Measurements from ENCODE around the gene ATN1. TPM values are rescaled to one million over a fixed set of nuclear protein-coding genes. Genes with fewer than 3 reads are reported as not detected.

The ATN1 gene
- total RNA-seq, 1 donor from 2014 or later, result 205 TPM

DNA sequence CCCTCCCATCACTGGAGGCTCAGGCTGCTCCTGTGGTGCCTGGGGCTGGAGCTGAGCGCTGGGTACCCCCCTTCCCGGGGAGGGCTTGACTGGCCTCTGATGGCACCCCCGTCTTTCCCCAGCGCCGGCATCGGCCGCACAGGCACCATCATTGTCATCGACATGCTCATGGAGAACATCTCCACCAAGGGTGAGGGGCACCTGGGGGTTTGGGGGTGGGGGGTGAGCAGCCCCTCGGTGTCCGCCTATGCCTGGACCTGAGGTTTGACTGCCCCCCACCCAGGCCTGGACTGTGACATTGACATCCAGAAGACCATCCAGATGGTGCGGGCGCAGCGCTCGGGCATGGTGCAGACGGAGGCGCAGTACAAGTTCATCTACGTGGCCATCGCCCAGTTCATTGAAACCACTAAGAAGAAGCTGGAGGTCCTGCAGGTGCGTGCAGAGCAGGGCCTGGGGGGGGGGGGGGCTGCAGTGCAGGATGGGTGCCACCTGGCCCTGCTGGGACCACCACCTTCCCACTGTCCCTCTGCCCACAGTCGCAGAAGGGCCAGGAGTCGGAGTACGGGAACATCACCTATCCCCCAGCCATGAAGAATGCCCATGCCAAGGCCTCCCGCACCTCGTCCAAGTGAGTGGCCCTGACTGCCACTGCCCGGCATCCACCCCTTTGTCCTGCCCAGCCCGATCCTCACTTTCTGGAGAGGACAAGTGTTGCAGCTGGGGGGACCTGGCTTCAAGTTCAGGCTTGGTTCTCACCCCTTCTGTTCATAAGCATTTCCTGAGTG, 32.2 kb downstream of the ATN1 start:
- Mint-ChIP-seq H3K27me3 (ENCODE audit: low read depth) (no peaks in the 10 kb centered on the region), H3K27ac (no peak overlapping the region), H3K4me3 (no peak overlapping the region), H3K4me1 (peaks cover 26% of the 10 kb centered on the region), H3K36me3 (no peaks in the 10 kb centered on the region), H3K9me3 (no peaks in the 10 kb centered on the region)
- TF ChIP-seq, protein P1, sequence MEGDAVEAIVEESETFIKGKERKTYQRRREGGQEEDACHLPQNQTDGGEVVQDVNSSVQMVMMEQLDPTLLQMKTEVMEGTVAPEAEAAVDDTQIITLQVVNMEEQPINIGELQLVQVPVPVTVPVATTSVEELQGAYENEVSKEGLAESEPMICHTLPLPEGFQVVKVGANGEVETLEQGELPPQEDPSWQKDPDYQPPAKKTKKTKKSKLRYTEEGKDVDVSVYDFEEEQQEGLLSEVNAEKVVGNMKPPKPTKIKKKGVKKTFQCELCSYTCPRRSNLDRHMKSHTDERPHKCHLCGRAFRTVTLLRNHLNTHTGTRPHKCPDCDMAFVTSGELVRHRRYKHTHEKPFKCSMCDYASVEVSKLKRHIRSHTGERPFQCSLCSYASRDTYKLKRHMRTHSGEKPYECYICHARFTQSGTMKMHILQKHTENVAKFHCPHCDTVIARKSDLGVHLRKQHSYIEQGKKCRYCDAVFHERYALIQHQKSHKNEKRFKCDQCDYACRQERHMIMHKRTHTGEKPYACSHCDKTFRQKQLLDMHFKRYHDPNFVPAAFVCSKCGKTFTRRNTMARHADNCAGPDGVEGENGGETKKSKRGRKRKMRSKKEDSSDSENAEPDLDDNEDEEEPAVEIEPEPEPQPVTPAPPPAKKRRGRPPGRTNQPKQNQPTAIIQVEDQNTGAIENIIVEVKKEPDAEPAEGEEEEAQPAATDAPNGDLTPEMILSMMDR (IDR thresholded peaks at IDR 0.05; ENCODE audit: unreplicated experiment), result no peak
- no peak for DNase-seq (ENCODE audit: low spot score in 2 of 2, unreplicated experiment in 2 of 2)

DNA sequence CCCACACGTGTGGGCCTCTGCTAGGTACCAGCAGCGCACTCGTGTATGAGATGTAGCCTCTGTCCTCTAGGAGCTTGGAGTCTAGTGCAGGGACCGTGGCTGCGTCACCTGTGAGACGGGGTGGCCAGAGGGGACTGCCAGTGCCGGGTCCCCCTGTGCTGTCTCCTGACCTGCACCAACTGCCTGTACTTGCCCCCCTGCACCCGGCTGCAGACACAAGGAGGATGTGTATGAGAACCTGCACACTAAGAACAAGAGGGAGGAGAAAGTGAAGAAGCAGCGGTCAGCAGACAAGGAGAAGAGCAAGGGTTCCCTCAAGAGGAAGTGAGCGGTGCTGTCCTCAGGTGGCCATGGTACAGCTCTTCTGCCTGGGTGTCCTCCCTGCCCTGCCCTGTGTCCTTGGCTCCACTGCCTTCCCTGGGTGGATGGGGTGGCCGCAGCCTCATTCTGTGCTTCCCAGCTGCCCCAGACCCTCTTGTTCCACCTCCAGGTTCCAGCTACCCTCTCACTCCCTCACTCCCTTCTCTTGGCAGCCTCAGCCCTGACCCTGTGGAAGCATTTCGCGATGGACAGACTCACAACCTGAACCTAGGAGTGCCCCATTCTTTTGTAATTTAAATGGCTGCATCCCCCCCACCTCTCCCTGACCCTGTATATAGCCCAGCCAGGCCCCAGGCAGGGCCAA, 33.0 kb downstream of the ATN1 start:
- DNase-seq (ENCODE audit: low spot score in 2 of 2, unreplicated experiment in 2 of 2), result no peak
- no peaks in the 10 kb centered on the region for H3K27me3 Mint-ChIP-seq (ENCODE audit: low read depth)
- no peak overlapping the region for H3K4me3 Mint-ChIP-seq
- no peak overlapping the region for H3K27ac Mint-ChIP-seq
- peaks cover 34% of the 10 kb centered on the region for H3K4me1 Mint-ChIP-seq
- H3K36me3 Mint-ChIP-seq, result no peaks in the 10 kb centered on the region
- TF ChIP-seq, protein P1 (IDR thresholded peaks at IDR 0.05; ENCODE audit: unreplicated experiment), result no peak
- no peaks in the 10 kb centered on the region for H3K9me3 Mint-ChIP-seq

DNA sequence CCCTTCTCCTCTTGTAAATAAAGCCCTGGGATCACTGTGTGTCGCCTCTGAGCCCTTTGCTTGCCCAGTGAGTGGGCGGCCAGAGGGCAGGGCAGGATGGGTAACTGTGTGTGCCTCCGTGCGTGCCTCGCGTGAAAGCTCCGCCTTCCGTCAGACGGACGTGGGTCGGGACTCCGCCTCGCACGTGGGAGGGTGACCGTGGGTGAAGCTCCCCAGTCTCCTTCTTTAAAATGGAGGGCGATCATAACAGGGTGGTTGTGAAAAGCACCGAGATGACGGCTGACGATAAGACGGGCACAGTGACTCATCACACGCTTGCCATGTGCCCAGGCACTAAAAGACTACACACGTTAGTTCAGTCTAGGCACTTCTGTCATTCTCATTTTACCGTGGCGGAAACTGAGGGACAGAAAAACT, 33.5 kb downstream of the ATN1 start:
- TF ChIP-seq, protein P1 (IDR thresholded peaks at IDR 0.05; ENCODE audit: unreplicated experiment), result no peak
- Mint-ChIP-seq H3K27ac (peak overlapping the region; percentile 99), H3K9me3 (no peaks in the 10 kb centered on the region), H3K4me3 (peak overlapping the region; percentile 78), H3K4me1 (peaks cover 36% of the 10 kb centered on the region), H3K36me3 (peaks cover 2% of the 10 kb centered on the region), H3K27me3 (ENCODE audit: low read depth) (no peaks in the 10 kb centered on the region)
- DNase-seq (ENCODE audit: low spot score in 2 of 2, unreplicated experiment in 2 of 2), result no peak

DNA sequence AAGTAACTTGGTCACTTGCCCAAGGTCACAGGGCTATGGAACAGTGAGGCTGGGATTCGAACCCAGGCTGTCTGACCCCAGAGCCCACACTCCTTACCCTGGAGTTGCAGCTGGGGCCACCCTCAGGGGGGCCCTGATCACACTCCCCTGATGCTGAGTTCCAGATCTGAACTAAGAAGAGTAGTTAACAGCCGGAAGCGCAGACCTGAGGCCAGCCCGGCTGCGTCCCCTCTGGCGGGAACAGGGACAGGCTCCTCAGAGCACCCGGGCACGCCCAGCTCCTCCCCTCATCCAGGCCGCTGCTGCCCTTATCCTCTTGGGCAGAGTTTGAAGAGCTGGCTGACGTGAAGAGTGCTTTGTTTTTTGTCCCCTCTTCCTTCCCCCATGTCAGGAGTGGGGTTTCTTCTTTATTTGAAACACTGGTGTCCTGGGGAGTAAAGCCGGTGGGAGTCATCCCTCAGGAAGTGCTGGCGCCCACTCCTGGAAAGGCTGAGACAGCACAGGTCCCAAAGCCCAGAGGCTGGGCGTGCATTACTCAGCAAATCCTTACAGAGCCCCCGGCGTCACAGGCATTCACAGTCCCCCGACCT, 34.0 kb downstream of the ATN1 start:
- DNase-seq (ENCODE audit: low spot score in 2 of 2, unreplicated experiment in 2 of 2), result peak in 1 of 2 experiments; percentile 62

DNA sequence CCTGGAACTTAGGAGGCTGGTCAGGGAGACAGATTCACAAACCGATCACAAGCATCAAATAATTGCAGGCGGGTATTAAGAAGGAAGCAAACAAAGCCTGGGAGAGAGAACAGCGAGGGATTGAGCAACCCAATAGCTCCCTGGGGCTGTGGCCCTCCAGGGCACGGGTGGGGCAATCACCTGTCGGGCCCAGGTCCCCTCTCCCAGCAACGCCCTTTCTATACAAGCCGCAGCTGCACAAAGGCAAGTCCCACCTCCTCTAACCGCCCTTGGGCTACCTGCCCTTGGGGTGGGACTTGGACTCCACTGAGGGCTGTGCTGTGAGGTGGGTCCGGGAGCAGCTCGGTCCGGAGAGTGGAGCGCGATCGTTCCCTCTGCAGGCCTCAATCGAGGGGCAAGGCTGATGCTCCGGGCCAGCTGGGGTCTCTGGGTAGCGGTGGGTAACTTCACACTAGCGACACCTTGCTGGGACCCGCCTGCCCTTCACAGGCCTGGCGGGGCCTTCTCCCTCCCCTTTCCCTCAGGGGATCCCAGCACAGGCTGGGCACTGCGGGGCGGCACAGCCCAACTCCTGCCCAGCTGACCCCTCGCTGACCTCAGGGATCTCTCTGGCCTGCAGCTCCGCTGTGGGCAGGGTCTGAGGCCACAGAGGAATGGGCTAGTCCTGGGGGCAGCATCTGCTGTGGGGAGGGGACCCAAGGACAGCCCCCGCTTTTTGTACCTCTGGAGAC, 34.7 kb downstream of the ATN1 start:
- peaks cover 36% of the 10 kb centered on the region for H3K4me1 Mint-ChIP-seq
- DNase-seq (ENCODE audit: low spot score in 2 of 2, unreplicated experiment in 2 of 2), result no peak
- H3K9me3 Mint-ChIP-seq, result no peaks in the 10 kb centered on the region

More for the DNA sequence above, 34.0 kb downstream of the ATN1 start:
- Mint-ChIP-seq H3K9me3 (no peaks in the 10 kb centered on the region), H3K27ac (peak overlapping the region; percentile 99), H3K27me3 (ENCODE audit: low read depth) (no peaks in the 10 kb centered on the region), H3K4me3 (peak overlapping the region; percentile 78), H3K36me3 (peaks cover 4% of the 10 kb centered on the region), H3K4me1 (peaks cover 36% of the 10 kb centered on the region)
- TF ChIP-seq, protein P1 (IDR thresholded peaks at IDR 0.05; ENCODE audit: unreplicated experiment), result peak; percentile 44

More for the DNA sequence above, 34.7 kb downstream of the ATN1 start:
- peak overlapping the region; percentile 78 for H3K4me3 Mint-ChIP-seq
- peaks cover 4% of the 10 kb centered on the region for H3K36me3 Mint-ChIP-seq
- TF ChIP-seq, protein P1 (IDR thresholded peaks at IDR 0.05; ENCODE audit: unreplicated experiment), result no peak
- H3K27me3 Mint-ChIP-seq (ENCODE audit: low read depth), result no peaks in the 10 kb centered on the region
- peak overlapping the region; percentile 99 for H3K27ac Mint-ChIP-seq
